Uterus (tissue), 4 donors: ENCODE data around the gene CCNQ. TPM values are rescaled to one million over a fixed set of nuclear protein-coding genes. Genes with fewer than 3 reads are reported as not detected.

Experiments used
- DNase-seq, 2 donors: peaks; one replicate each; pipeline ENCODE4 v3.0.0-alpha.2; 2019 to 2020
- H3K27ac ChIP-seq, 2 donors: fragments of 200-600 bp; sonication (generic); 1 replicate in 1 of 2; 2 replicates in 1 of 2; pipeline ENCODE4 v1.5.1; 2016 to 2018
- H3K27me3 ChIP-seq, 2 donors: fragments of 200-600 bp; sonication (generic); one replicate each; pipeline ENCODE4 v1.5.1; 2018 to 2019; ENCODE audit warnings: control low read depth in 1 of 2
- H3K36me3 ChIP-seq, 2 donors: fragments of 200-600 bp; sonication (generic); one replicate each; pipeline ENCODE4 v1.5.1; 2019; ENCODE audit warnings: control low read depth in 1 of 2
- H3K4me1 ChIP-seq, 2 donors: fragments of 200-600 bp; sonication (generic); one replicate each; pipeline ENCODE4 v1.5.1; 2018 to 2019; ENCODE audit warnings: control low read depth in 1 of 2
- H3K4me3 ChIP-seq, 2 donors: fragments of 200-600 bp; sonication (generic); 1 replicate in 1 of 2; 2 replicates in 1 of 2; pipeline ENCODE4 v1.5.1; 2018 to 2019; ENCODE audit warnings: mild to moderate bottlenecking in 1 of 2
- H3K9me3 ChIP-seq, 2 donors: fragments of 200-600 bp; sonication (generic); one replicate each; pipeline ENCODE4 v1.5.1; 2019; ENCODE audit warnings: control low read depth in 1 of 2
- POLR2A ChIP-seq, 2 donors: fragments of 450-650 bp; IDR thresholded peaks; one replicate each; pipeline ENCODE4 v1.6.1; 2016; ENCODE audit warnings: antibody characterized with exemption in 2 of 2, mild to moderate bottlenecking in 1 of 2, moderate library complexity in 1 of 2
- intact Hi-C: fragments of 100-400 bp; cut with DNase I; formaldehyde crosslinking; loops from one replicate; pipeline ENCODE4 v1.15.1; 2023; ENCODE audit warnings: low total_unique reads
- total RNA-seq, 4 donors: library from RNA; depleted of rRNA in 3 of 4; stranded (reverse); fragments of >200 nt in 3 of 4; gene quantifications; one replicate each; pipeline versions ENCODE4 v1.1.0 to v1.2.4, GENCODE V29; 2014 to 2023
- TF ChIP-seq, protein P1 (sequence below), 4 experiments: fragments of 200-600 bp in 2 of 4; fragments of 450-650 bp in 2 of 4; sonication (generic) in 2 of 4; IDR thresholded peaks; one replicate each; pipeline ENCODE4 v1.5.1; 2016 to 2019; ENCODE audit warnings: antibody characterized with exemption in 4 of 4, mild to moderate bottlenecking in 2 of 4, moderate library complexity in 1 of 4
- donor health status: DM: yes; HTN: yes; CAD: no.

CCNQ gene
- total RNA-seq, 4 donors from 2014 or later, result 14.9 to 94.5 (median 29.3) TPM

GRCh38 chrX:153599192-153600031, 473 bp upstream of the CCNQ start:
- Histone ChIP-seq H3K36me3 (no peaks in the 10 kb centered on the region), H3K27ac (peak overlapping the region; percentile 55 to 80), H3K4me1 (no peaks in the 10 kb centered on the region), H3K9me3 (no peaks in the 10 kb centered on the region), H3K4me3 (peak overlapping the region; percentile 61 to 66), H3K27me3 (no peaks in the 10 kb centered on the region)
- intact Hi-C loops, result no loop called here
- DNase-seq, result peak; percentile 86 to 88
- TF ChIP-seq, protein P1, sequence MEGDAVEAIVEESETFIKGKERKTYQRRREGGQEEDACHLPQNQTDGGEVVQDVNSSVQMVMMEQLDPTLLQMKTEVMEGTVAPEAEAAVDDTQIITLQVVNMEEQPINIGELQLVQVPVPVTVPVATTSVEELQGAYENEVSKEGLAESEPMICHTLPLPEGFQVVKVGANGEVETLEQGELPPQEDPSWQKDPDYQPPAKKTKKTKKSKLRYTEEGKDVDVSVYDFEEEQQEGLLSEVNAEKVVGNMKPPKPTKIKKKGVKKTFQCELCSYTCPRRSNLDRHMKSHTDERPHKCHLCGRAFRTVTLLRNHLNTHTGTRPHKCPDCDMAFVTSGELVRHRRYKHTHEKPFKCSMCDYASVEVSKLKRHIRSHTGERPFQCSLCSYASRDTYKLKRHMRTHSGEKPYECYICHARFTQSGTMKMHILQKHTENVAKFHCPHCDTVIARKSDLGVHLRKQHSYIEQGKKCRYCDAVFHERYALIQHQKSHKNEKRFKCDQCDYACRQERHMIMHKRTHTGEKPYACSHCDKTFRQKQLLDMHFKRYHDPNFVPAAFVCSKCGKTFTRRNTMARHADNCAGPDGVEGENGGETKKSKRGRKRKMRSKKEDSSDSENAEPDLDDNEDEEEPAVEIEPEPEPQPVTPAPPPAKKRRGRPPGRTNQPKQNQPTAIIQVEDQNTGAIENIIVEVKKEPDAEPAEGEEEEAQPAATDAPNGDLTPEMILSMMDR (IDR thresholded peaks at IDR 0.05), result no peak
- TF ChIP-seq POLR2A (IDR thresholded peaks at IDR 0.05), result peak in 1 of 2 donors; percentile 23

DNA sequence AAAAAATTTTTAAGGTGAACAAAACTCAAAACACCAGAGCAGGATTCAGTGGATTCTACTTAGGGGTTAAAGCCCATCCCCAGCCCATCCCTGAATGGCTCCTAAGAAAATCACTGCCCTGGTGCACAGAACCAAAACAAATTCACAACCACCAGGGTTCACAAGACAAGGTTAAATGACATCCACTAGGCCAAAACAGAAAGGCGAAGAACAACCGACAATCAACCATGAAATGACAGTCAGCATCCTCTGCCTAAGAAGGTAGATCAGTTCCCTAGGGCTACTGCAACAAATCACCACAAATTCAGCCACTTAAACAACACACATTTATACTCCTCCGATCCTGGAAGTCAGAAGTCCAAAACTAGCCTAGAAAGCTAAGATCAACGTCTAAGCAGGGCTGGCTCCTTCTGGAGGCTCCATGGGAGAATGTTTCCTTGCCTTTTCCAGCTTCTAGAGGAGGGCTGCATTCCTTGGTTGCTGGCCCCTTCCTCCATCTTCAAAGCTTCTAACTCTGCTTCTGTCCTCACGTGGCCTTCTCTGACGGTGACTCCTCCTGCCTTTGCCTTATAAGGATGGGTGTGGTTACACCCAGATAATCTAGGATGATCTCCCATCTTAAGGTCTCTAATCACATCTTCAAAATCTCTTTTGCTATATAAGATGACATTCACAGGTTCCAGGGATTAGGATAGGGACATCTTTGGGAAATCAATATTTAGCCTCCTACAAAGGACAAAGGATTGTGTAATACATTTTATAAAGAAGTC, 1.8 kb downstream of the CCNQ start:
- DNase-seq, result no peak
- Histone ChIP-seq H3K9me3 (no peaks in the 10 kb centered on the region), H3K4me3 (no peak overlapping the region), H3K4me1 (no peaks in the 10 kb centered on the region), H3K27me3 (no peaks in the 10 kb centered on the region), H3K36me3 (no peaks in the 10 kb centered on the region), H3K27ac (no peak overlapping the region)
- intact Hi-C loops, result no loop called here
- no peak for TF ChIP-seq POLR2A (IDR thresholded peaks at IDR 0.05)
- TF ChIP-seq, protein P1 (IDR thresholded peaks at IDR 0.05), result no peak

GRCh38 chrX:153595859-153596857, 2.8 kb downstream of the CCNQ start:
- Histone ChIP-seq H3K27me3 (no peaks in the 10 kb centered on the region), H3K4me1 (no peaks in the 10 kb centered on the region), H3K4me3 (no peak overlapping the region), H3K27ac (no peak overlapping the region), H3K36me3 (no peaks in the 10 kb centered on the region), H3K9me3 (no peaks in the 10 kb centered on the region)
- intact Hi-C loops, result no loop called here
- no peak for DNase-seq
- TF ChIP-seq, protein P1 (IDR thresholded peaks at IDR 0.05), result no peak
- TF ChIP-seq POLR2A (IDR thresholded peaks at IDR 0.05), result no peak

- no peaks in the 10 kb centered on the region for H3K9me3 ChIP-seq
- TF ChIP-seq, protein P1 (IDR thresholded peaks at IDR 0.05), result no peak
- no peak for TF ChIP-seq POLR2A (IDR thresholded peaks at IDR 0.05)
- no peaks in the 10 kb centered on the region for H3K4me1 ChIP-seq
- DNase-seq, result no peak
- intact Hi-C loops, result no loop called here
- no peak overlapping the region for H3K27ac ChIP-seq
- H3K4me3 ChIP-seq, result no peak overlapping the region
- no peaks in the 10 kb centered on the region for H3K27me3 ChIP-seq
- H3K36me3 ChIP-seq, result no peaks in the 10 kb centered on the region
Observed at GRCh38 chrX:153595387-153595786, 3.6 kb downstream of the CCNQ start.
